ENCODE measurements around the gene GXYLT1. TPM values are rescaled to one million over a fixed set of nuclear protein-coding genes. Genes with fewer than 3 reads are reported as not detected.

Gene GXYLT1
- total RNA-seq, 1 donor from 2014 or later = 23.8 TPM

DNA sequence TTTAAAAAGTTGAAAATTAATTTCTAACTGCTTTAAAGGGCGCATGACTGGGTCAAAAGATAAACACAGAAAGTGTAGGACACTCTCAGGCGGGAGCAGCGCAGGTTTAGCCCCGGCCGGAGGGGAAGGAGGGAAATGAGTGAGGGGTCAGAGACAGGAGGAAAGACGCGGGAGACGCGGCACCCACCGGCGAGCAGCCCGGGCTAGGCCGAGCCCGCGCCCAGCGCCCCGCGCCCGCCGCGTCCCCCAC, 591 bp downstream of the GXYLT1 start:
- peak overlapping the region; percentile 91 for H3K4me3 Mint-ChIP-seq
- peak; percentile 73 for DNase-seq (ENCODE audit: extremely low spot score, unreplicated experiment)
- peaks cover 28% of the 10 kb centered on the region for H3K4me1 Mint-ChIP-seq (ENCODE audit: unreplicated experiment)
- H3K36me3 Mint-ChIP-seq = peaks cover 4% of the 10 kb centered on the region
- TF ChIP-seq, protein P1, sequence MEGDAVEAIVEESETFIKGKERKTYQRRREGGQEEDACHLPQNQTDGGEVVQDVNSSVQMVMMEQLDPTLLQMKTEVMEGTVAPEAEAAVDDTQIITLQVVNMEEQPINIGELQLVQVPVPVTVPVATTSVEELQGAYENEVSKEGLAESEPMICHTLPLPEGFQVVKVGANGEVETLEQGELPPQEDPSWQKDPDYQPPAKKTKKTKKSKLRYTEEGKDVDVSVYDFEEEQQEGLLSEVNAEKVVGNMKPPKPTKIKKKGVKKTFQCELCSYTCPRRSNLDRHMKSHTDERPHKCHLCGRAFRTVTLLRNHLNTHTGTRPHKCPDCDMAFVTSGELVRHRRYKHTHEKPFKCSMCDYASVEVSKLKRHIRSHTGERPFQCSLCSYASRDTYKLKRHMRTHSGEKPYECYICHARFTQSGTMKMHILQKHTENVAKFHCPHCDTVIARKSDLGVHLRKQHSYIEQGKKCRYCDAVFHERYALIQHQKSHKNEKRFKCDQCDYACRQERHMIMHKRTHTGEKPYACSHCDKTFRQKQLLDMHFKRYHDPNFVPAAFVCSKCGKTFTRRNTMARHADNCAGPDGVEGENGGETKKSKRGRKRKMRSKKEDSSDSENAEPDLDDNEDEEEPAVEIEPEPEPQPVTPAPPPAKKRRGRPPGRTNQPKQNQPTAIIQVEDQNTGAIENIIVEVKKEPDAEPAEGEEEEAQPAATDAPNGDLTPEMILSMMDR (conservative IDR thresholded peaks at IDR 0.05) = no peak
- no peaks in the 10 kb centered on the region for H3K9me3 Mint-ChIP-seq
- no peaks in the 10 kb centered on the region for H3K27me3 Mint-ChIP-seq
- H3K27ac Mint-ChIP-seq = peak overlapping the region; percentile 92

DNA sequence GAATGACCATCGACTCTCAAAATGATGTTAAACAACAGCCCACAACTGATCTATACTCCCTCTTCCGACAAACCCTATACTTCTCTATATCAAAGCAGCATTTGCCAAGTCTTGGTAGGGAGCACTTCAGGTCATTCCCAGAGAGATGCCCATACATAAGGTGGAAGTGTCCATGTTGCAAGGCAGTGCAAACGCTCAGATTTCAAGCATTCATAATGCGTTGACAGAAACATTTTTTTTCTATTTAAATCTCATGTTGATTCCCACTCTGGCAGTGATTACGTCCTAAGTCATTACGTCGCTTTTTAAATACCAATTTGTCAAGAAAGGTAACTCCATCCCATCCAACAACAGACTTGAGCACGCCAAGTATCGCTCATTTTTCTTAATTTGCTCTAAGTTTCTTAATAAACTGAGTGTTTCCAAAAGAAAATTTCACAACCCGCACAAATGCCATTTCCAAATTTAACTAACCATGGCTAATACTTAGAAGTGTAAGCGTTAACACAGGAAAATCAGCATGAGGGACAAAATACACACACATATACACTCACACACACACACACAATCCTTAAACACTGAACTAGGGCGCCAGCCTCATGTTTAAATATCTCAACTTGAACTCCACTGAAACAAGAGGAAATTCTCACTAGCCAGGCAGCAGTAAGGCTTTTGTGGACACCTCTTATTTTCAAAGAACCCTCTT, 1.1 kb downstream of the GXYLT1 start:
- H3K27ac Mint-ChIP-seq = peak overlapping the region; percentile 92
- DNase-seq (ENCODE audit: extremely low spot score, unreplicated experiment) = no peak

DNA sequence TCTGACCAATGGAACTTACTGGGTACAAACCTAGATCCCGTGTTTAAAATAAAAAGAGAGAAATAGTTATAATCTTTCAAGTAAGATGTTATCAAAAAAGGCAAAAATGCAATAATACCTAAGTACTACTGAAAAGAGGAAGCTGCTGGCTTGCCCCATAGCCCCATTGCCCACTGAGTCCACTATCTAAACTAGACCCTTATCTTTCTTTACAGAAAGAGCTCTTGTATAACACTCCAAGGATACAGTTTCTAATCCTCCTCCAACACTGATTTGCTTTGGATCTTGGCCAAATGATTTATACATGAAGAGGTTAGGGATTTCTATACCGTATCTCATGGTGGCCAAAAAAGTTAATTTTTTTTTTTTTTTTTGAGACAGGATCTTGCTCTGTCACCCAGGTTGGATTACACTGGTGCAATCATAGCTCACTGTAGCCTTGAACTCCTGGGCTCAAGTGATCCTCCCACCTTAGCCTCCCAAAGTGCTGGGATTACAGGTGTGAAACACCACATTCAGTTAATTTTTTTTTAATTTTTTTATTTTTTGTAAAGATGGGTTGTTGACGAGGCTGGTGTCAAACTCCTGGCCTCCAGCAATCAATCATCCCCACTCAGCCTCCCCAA, 2.6 kb downstream of the GXYLT1 start:
- H3K9me3 Mint-ChIP-seq = no peaks in the 10 kb centered on the region
- no peak for DNase-seq (ENCODE audit: extremely low spot score, unreplicated experiment)
- no peaks in the 10 kb centered on the region for H3K27me3 Mint-ChIP-seq
- H3K4me3 Mint-ChIP-seq = peak overlapping the region; percentile 21
- H3K36me3 Mint-ChIP-seq = peaks cover 7% of the 10 kb centered on the region
- TF ChIP-seq, protein P1 (conservative IDR thresholded peaks at IDR 0.05) = no peak
- no peak overlapping the region for H3K27ac Mint-ChIP-seq
- H3K4me1 Mint-ChIP-seq (ENCODE audit: unreplicated experiment) = peaks cover 28% of the 10 kb centered on the region

More for the DNA sequence above, 1.1 kb downstream of the GXYLT1 start:
- H3K36me3 Mint-ChIP-seq = peaks cover 4% of the 10 kb centered on the region
- no peaks in the 10 kb centered on the region for H3K27me3 Mint-ChIP-seq
- peaks cover 28% of the 10 kb centered on the region for H3K4me1 Mint-ChIP-seq (ENCODE audit: unreplicated experiment)
- no peaks in the 10 kb centered on the region for H3K9me3 Mint-ChIP-seq
- TF ChIP-seq, protein P1 (conservative IDR thresholded peaks at IDR 0.05) = no peak
- peak overlapping the region; percentile 91 for H3K4me3 Mint-ChIP-seq

DNA sequence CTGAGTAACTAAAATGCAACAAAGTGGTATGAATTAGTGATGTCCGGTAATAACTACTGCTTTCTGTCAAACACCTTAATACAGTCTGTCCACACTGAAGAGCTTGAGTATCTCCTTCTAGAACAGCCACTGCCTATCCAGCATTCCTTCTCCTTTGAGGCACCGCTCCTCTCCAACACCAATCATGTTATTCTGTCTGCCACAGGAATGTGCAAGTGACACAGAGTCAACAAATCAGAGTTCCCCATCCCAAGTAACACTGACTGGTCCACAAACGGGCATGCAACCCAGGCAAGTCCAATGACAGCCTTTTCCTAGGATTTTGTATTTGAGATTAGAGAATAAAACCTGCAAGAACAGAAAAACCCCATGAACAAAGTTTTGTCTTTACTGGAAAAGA, 3.8 kb downstream of the GXYLT1 start:
- Mint-ChIP-seq H3K36me3 (peaks cover 12% of the 10 kb centered on the region), H3K9me3 (no peaks in the 10 kb centered on the region), H3K4me1 (ENCODE audit: unreplicated experiment) (peaks cover 27% of the 10 kb centered on the region), H3K4me3 (peak overlapping the region; percentile 37), H3K27me3 (no peaks in the 10 kb centered on the region), H3K27ac (peak overlapping the region; percentile 68)
- TF ChIP-seq, protein P1 (conservative IDR thresholded peaks at IDR 0.05) = no peak
- no peak for DNase-seq (ENCODE audit: extremely low spot score, unreplicated experiment)

DNA sequence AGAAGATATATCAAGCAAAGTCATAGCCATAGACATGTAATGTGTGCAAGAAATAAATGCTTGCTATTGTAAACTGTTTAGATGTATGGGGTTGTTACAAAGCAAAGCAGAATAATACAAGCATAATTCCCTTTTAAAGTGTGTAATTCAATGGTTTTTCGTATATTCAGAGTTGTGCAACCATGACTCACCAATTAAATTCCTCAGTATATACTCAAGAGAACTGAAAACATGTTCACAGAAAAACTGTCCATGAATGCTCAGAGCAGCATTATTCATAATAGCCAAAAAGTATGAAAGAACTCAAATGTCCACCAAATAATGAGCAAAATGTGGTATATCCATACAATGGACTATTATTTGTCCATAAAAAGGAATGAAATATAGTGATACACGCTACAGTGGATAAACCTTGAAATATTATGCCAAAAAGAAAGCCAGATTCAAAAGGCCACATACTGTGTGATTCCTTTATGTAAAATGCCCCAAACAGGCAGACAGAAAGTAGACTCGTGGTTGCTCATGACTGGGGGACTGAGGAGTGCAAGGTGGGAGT, 9.3 kb downstream of the GXYLT1 start:
- Mint-ChIP-seq H3K9me3 (peaks cover 8% of the 10 kb centered on the region), H3K36me3 (peaks cover 22% of the 10 kb centered on the region), H3K4me3 (no peak overlapping the region), H3K4me1 (ENCODE audit: unreplicated experiment) (peaks cover 7% of the 10 kb centered on the region), H3K27ac (no peak overlapping the region), H3K27me3 (no peaks in the 10 kb centered on the region)
- no peak for DNase-seq (ENCODE audit: extremely low spot score, unreplicated experiment)
- TF ChIP-seq, protein P1 (conservative IDR thresholded peaks at IDR 0.05) = no peak

All from type B pancreatic cell (in vitro differentiated cells).